A673 (cell line): ENCODE measurements around the gene PDIA4. TPM values are rescaled to one million over a fixed set of nuclear protein-coding genes. Genes with fewer than 3 reads are reported as not detected.

ENCODE experiments used
- BruUV-seq: library from RNA; stranded (reverse); fragments of 400-500 nt; replicated peaks from 2 replicates; lab custom pipeline; 2021; lab: Mats Ljungman, UMichigan
- CTCF ChIA-PET: fragments of 300-600 bp; sonication (Branson Sonifier 250); formaldehyde crosslinking; loops from one replicate; lab custom pipeline; 2022; ENCODE audit warnings: antibody characterized with exemption; lab: Charles Lee
- POLR2A ChIA-PET: fragments of 300-600 bp; sonication (Branson Sonifier 250); formaldehyde crosslinking; loops from one replicate; lab custom pipeline; 2022; ENCODE audit warnings: antibody characterized with exemption; ENCODE audit not compliant: low non-redundant PET; lab: Charles Lee
- DNase-seq: peaks from one replicate; pipeline ENCODE4 v3.0.0-alpha.2; 2015; ENCODE audit warnings: low spot score
- H3K27ac ChIP-seq: fragments of 200-600 bp; sonication (generic); 2 replicates; pipeline ENCODE4 v1.5.1; 2016; ENCODE audit warnings: mixed run types, low read depth, mild to moderate bottlenecking, mixed read lengths, antibody characterized with exemption, low read length; ENCODE audit not compliant: poor library complexity, severe bottlenecking
- H3K27me3 ChIP-seq: fragments of 200-600 bp; sonication (generic); replicated peaks from 2 replicates; pipeline ENCODE4 v1.6.1; 2017; ENCODE audit warnings: mixed run types, low read depth, mild to moderate bottlenecking, mixed read lengths, antibody characterized with exemption, low read length; ENCODE audit not compliant: insufficient read depth, poor library complexity
- H3K36me3 ChIP-seq: fragments of 200-600 bp; sonication (generic); 2 replicates; pipeline ENCODE4 v1.6.1; 2016; ENCODE audit warnings: mixed run types, mild to moderate bottlenecking, mixed read lengths, antibody characterized with exemption, low read length; ENCODE audit not compliant: insufficient read depth, poor library complexity, severe bottlenecking
- H3K4me1 ChIP-seq: fragments of 200-600 bp; sonication (generic); 2 replicates; pipeline ENCODE4 v1.6.1; 2017; ENCODE audit warnings: mixed run types, mild to moderate bottlenecking, mixed read lengths, antibody characterized with exemption, low read length; ENCODE audit not compliant: insufficient read depth, poor library complexity, severe bottlenecking
- H3K4me3 ChIP-seq: fragments of 200-600 bp; sonication (generic); 2 replicates; pipeline ENCODE4 v1.5.1; 2016; ENCODE audit warnings: low read depth, mixed run types, mild to moderate bottlenecking, mixed read lengths, low read length; ENCODE audit not compliant: poor library complexity, severe bottlenecking
- H3K9me3 ChIP-seq: fragments of 200-600 bp; sonication (generic); 2 replicates; pipeline ENCODE4 v1.6.1; 2016; ENCODE audit warnings: mixed run types, low read depth, mild to moderate bottlenecking, mixed read lengths, antibody characterized with exemption, low read length; ENCODE audit not compliant: poor library complexity, severe bottlenecking
- EZH2 ChIP-seq: fragments of 200-600 bp; sonication (generic); IDR thresholded peaks from 2 replicates; pipeline ENCODE4 v1.6.1; 2017; ENCODE audit warnings: borderline replicate concordance, low read depth, mild to moderate bottlenecking, mixed read lengths, antibody characterized with exemption, low read length; ENCODE audit not compliant: poor library complexity, severe bottlenecking
- intact Hi-C: fragments of 100-400 bp; cut with micrococcal nuclease; formaldehyde crosslinking; loops from one replicate; pipeline ENCODE4 v1.10.0; 2022; ENCODE audit not compliant: unreplicated experiment
- total RNA-seq: library from RNA; stranded (reverse); gene quantifications from 2 replicates; pipeline ENCODE4 v1.2.3, GENCODE V29; 2021
- TF ChIP-seq, protein P1 (sequence below): fragments of 300-800, 200-600 bp; sonication (generic); conservative IDR thresholded peaks from 2 replicates; pipeline ENCODE4 v1.5.1; 2017; ENCODE audit warnings: low read depth, mild to moderate bottlenecking, antibody characterized with exemption, low read length, moderate library complexity, mixed read lengths

Gene PDIA4
- total RNA-seq, 1 experiment from 2014 or later: 235 TPM

DNA sequence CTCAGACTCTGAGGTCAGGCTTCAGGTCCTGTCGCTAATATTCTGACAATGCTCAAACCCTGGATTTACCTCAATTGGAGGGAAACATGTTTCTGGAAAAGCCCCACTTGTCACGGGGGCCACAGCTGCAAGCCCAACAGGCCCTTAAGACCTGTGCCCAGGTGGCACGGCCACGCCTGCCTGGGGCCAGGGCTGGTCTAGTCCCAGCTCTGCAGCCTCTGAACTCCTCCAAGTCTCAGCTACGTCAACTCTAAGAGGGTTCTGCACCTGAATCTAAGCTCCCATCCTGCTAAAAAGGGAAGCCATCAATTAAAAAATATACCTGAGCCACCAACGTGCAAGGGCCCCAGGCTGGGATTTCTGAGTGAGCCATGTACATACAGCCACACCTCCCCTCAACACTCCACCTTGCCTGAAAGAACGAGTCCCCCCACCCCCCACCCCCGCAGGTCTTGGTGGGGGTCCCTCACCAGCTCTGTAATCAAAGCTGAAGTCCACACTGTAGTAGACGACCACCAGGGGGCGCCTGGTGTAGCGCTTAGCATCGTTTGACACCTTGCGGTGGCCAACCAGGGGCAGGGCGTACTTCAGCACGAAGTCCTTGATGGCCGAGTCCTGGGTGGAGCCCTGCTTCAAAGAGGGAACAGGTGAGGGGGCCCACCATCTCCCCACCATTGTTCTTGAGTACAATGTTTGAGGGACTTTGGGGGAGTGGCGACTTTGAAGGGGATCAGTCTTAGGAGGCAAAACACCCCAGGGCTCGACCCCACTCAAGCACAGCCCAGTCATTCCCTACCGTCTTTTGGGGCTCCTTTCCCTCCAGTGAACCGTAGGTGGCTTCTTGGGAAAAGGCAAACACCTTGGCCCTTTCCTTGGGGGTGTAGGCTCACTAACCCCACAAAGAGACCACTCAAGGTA is 22.6 kb downstream of the PDIA4 start:
- Histone ChIP-seq H3K4me1 (no peaks in the 10 kb centered on the region), H3K27ac (no peak overlapping the region), H3K4me3 (no peak overlapping the region), H3K36me3 (peaks cover 84% of the 10 kb centered on the region), H3K27me3 (no peaks in the 10 kb centered on the region), H3K9me3 (no peaks in the 10 kb centered on the region)
- ChIA-PET POLR2A (interaction anchor here (0.7 kb wide), 1 partner anchor 94 kb away, joined by 3 read pairs; no protein-coding TSS in a partner anchor), CTCF (interaction anchor here (0.5 to 3.1 kb wide), 6 partner anchors 21 to 399 kb away, joined by 3 to 30 read pairs (median 5); partner anchors contain the start of gene ZNF398)
- BruUV-seq: no TSS peak
- DNase-seq: peak; percentile 81
- TF ChIP-seq EZH2: no peak
- TF ChIP-seq, protein P1, sequence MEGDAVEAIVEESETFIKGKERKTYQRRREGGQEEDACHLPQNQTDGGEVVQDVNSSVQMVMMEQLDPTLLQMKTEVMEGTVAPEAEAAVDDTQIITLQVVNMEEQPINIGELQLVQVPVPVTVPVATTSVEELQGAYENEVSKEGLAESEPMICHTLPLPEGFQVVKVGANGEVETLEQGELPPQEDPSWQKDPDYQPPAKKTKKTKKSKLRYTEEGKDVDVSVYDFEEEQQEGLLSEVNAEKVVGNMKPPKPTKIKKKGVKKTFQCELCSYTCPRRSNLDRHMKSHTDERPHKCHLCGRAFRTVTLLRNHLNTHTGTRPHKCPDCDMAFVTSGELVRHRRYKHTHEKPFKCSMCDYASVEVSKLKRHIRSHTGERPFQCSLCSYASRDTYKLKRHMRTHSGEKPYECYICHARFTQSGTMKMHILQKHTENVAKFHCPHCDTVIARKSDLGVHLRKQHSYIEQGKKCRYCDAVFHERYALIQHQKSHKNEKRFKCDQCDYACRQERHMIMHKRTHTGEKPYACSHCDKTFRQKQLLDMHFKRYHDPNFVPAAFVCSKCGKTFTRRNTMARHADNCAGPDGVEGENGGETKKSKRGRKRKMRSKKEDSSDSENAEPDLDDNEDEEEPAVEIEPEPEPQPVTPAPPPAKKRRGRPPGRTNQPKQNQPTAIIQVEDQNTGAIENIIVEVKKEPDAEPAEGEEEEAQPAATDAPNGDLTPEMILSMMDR: peak; percentile 90
- intact Hi-C loops: loop anchor here (1.0 to 2.0 kb wide), 2 partner anchors 61 to 85 kb away; partner anchors contain the start of gene ZNF786

DNA sequence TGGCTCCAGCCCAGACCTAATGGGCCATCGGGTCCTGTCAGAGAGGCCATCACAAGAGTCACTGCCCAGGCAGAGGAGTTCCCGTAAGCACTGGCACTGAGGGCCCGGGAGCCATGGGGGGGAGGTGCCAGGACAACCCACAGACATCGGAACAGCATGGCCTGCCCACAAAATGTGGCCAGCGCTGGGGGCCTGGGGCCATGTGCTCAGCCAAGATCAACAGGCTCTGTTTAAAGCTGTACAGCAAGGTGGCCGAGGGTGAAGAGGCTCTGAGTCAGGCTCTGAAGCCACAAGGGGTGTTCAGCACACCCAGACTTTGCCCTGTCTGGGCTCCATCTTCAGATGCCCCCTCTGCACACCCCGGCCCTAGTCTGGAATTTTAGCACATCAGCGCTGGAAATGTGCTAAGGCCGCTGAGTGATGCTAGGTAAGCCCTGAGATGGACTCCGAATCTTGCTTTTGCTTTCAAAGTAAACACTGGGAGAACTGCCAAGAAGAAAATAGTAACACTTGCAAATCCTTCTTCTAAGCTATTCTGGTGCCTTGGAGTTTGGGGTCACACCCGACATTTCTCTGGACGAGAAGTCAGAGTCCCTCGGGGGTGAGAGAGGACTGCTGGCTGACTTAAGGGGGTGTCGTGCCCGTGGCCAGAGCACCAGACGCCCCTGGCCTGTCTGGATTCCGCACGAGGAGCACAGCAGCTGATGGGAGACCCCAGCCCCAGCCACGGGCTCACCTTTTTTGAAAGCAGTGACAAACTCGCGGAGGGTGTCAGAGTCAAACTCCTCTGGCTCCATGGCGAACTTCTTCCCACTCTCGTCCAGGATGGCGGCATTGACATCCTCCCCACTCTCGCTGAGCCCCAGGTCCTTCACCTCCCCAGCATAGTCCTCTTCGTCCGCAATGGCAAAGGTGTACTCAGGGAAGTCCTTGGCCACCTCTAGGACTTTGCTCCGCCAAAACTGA is 23.6 kb downstream of the PDIA4 start:
- POLR2A ChIA-PET: no interaction called here
- Histone ChIP-seq H3K27me3 (no peaks in the 10 kb centered on the region), H3K36me3 (peaks cover 74% of the 10 kb centered on the region), H3K9me3 (no peaks in the 10 kb centered on the region), H3K4me1 (no peaks in the 10 kb centered on the region), H3K4me3 (no peak overlapping the region), H3K27ac (no peak overlapping the region)
- CTCF ChIA-PET: interaction anchor here (0.7 to 3.1 kb wide), 3 partner anchors 22 to 142 kb away, joined by 3 to 30 read pairs (median 6); partner anchors contain the start of gene ZNF398
- no TSS peak for BruUV-seq
- TF ChIP-seq, protein P1: no peak
- TF ChIP-seq EZH2: no peak
- no peak for DNase-seq
- intact Hi-C loops: loop anchor here (1.0 to 2.0 kb wide), 2 partner anchors 62 to 86 kb away; partner anchors contain the start of gene ZNF786
